ENCODE data around the gene FGF19.

FGF19 gene, protein sequence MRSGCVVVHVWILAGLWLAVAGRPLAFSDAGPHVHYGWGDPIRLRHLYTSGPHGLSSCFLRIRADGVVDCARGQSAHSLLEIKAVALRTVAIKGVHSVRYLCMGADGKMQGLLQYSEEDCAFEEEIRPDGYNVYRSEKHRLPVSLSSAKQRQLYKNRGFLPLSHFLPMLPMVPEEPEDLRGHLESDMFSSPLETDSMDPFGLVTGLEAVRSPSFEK

DNA sequence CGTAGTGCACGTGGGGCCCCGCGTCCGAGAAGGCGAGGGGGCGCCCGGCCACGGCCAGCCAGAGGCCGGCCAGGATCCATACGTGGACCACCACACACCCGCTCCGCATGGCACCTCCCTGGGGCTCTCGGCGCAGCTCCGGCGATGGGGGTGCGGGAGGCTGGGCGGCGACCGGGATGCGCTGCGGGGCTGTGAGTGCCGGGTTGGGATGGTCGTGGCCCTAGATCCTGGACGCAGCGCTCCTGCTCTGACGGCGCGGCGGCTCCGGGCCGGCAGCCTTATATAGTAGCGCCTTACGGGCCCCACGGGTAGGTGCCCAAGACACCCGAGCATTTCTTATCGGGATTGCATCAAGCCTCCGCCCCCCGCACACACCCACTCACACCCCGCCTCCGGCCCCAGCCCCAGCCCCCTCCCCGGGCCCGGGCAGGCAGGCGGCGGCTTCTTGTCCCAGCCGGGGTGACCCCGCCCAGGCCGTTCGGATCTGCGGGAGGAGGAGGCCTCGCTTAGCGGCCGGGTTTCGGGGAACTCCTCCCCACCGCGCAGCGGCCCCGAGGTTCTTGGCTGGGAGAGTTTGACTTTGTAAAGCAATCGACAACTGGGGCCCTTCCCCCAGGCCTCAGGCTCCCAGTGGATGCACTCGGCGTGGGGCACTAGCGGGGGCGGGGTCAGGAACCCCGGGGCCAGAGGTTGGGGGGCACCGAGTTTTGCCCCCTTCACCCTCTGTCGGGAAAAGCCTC is at the start of gene FGF19:
Gene FGF19, minus strand, starts transcription at position 255 of the 740 bp plus-strand sequence. Its CDS starts 146 bp downstream, at position 109.
- TF ChIP-seq, protein P1, sequence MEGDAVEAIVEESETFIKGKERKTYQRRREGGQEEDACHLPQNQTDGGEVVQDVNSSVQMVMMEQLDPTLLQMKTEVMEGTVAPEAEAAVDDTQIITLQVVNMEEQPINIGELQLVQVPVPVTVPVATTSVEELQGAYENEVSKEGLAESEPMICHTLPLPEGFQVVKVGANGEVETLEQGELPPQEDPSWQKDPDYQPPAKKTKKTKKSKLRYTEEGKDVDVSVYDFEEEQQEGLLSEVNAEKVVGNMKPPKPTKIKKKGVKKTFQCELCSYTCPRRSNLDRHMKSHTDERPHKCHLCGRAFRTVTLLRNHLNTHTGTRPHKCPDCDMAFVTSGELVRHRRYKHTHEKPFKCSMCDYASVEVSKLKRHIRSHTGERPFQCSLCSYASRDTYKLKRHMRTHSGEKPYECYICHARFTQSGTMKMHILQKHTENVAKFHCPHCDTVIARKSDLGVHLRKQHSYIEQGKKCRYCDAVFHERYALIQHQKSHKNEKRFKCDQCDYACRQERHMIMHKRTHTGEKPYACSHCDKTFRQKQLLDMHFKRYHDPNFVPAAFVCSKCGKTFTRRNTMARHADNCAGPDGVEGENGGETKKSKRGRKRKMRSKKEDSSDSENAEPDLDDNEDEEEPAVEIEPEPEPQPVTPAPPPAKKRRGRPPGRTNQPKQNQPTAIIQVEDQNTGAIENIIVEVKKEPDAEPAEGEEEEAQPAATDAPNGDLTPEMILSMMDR (IDR thresholded peaks at IDR 0.05; ENCODE audit: control extremely low read depth, extremely low read depth, low read depth, missing control alignments) = no peak
- ChIA-PET POLR2A (no interaction called here), CTCF (no interaction called here)
- DNase-seq (ENCODE audit: extremely low spot score) = no peak

DNA sequence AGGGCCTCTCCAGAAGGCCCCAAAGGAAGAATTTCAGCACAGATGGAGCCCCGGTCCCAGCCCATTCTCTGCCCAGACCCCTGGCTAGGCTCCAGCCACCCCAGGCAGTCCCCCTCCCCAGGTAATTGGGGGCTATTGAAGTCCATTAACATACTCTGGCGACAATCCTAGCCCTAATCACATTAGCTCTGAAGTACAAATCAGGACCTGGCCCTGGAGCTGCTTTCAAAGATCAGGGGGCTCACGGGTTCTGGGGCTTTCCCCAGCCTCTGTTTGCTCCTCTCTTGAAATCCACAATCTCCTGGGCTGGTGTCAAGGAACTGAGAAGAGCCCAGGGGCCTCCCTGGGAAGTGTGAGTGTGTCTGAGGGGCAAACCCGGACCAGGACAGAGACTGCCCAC is 49.1 kb upstream of the FGF19 start:
- TF ChIP-seq, protein P1 (IDR thresholded peaks at IDR 0.05; ENCODE audit: control extremely low read depth, extremely low read depth, low read depth, missing control alignments) = no peak
- ChIA-PET POLR2A (no interaction called here), CTCF (no interaction called here)
- no peak for DNase-seq (ENCODE audit: extremely low spot score)

DNA sequence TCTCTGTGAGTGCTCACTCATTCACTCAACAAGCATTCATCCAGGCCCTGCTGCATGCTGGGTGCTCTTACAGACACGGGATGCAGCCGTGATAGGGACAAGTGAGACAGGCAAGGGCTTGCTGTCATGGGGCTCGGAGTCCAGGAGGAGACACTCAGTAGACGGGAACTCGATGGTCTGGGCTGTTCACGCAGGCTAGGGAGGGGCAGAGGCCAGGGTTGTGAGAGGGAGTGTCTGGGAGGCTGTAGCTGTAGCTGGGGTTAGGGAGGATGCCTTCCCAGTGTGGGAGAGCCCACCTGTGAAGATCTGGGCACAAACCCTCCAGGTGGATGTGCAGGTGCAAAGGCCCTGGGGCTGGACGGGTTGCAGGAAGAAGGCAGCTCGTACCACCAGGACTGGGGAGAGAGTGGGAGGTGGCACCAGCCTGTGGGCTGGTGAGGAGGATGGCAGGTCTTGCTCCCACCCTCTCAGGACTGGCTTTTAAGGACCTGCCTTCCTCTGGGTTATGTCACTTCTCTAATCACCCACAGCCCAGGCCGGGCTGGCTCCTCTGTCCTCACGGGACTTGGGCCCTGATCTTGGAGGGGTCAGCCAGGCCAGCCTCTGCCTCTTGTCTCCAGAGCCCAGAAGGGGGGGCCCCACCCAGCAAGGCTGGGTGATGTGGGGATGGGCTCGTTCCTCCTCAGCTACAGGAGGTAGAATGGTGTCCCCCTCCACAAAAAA is 47.2 kb upstream of the FGF19 start:
- TF ChIP-seq, protein P1 (IDR thresholded peaks at IDR 0.05; ENCODE audit: control extremely low read depth, extremely low read depth, low read depth, missing control alignments) = no peak
- no peak for DNase-seq (ENCODE audit: extremely low spot score)
- POLR2A ChIA-PET = no interaction called here
- CTCF ChIA-PET = no interaction called here

DNA sequence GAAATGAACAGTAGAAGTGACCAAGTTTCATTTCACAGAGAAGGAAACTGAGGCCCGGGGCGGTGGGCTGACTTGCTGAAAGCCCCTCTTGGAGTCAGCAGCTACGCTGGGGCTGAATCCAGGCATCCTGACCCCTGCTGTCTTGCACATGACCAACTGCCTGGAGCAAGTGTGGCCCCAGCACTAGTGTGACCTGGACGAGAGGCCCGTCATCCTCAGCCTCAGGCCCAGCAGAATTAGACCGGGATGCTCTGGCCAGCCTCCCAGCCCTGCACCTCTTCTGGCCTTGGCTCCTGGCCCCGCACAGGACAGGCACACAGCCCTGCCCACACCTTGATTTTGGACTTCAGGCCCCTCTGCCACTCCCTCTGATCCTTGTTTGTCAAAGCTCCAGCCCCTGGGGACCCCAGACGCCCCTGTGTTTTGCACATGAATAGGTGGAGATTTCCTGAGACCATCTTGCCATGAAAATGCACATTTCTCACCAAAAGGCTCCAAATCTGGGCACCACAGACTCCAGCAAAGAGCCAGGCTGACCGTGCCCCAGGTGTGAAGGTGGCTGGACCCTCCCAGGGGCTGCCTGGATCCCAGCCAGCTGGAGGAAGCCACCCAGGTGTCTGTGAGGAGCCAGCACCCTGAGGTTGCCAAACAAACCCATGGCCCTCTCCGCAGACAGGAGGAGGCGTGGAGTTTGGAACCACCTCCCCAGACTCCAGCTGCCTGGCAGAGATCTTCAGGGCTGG is 46.5 kb upstream of the FGF19 start:
- TF ChIP-seq, protein P1 (IDR thresholded peaks at IDR 0.05; ENCODE audit: control extremely low read depth, extremely low read depth, low read depth, missing control alignments) = no peak
- ChIA-PET POLR2A (no interaction called here), CTCF (no interaction called here)
- DNase-seq (ENCODE audit: extremely low spot score) = no peak

DNA sequence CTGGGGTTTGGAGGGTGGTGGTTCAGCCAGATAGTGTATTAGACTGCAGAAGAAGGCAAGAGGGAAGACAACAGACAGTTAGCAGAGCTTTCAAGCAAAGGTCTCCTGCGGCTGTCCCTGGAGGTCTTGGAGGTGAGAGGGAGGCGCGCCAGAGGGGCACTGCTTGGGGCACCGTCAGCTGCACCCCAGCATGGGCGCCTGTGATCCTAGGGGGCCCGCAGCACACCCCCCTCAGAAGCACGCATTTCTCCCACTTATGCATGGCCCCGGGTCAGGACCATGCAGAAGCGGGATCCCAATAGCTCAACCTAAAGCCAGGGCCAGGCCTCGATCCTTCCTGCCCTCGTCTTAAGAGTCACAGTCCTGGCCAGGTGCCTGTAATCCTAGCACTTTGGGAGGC is 44.8 kb upstream of the FGF19 start:
- TF ChIP-seq, protein P1 (IDR thresholded peaks at IDR 0.05; ENCODE audit: control extremely low read depth, extremely low read depth, low read depth, missing control alignments) = no peak
- no peak for DNase-seq (ENCODE audit: extremely low spot score)
- ChIA-PET POLR2A (no interaction called here), CTCF (no interaction called here)
